CD14-positive monocyte (primary cell): ENCODE data around the gene ACTR10. TPM values are rescaled to one million over a fixed set of nuclear protein-coding genes. Genes with fewer than 3 reads are reported as not detected.

Source experiments
- DNase-seq, 3 donors: peaks; one replicate each; pipeline ENCODE4 v3.0.0-alpha.2; 2011 to 2022
- H2AFZ ChIP-seq: 2 replicates; pipeline ENCODE4 v1.6.0; 2012; ENCODE audit warnings: mild to moderate bottlenecking, low read depth, low read length, inconsistent platforms; ENCODE audit not compliant: insufficient read depth, poor library complexity, severe bottlenecking
- H3K27ac ChIP-seq, 2 donors: 1 replicate in 1 of 2; 2 replicates in 1 of 2; pipeline ENCODE4 v1.5.1; 2012 to 2013; ENCODE audit warnings: low read length in 2 of 2, control low read depth in 1 of 2, inconsistent platforms in 1 of 2, low read depth in 1 of 2, mild to moderate bottlenecking in 1 of 2
- H3K27me3 ChIP-seq, 2 donors: one replicate each; pipeline versions ENCODE4 v1.6.0 to v1.6.1; 2011 to 2013; ENCODE audit warnings: low read length in 2 of 2; ENCODE audit not compliant: control insufficient read depth in 2 of 2, insufficient read depth in 2 of 2
- H3K36me3 ChIP-seq, 2 donors: replicated peaks in 1 of 2; 1 replicate in 1 of 2; 2 replicates in 1 of 2; pipeline versions ENCODE4 v1.5.1 to v1.6.1; 2012 to 2013; ENCODE audit warnings: low read length in 2 of 2, control low read depth in 1 of 2, inconsistent platforms in 1 of 2, mild to moderate bottlenecking in 1 of 2; ENCODE audit not compliant: insufficient read depth in 2 of 2, control insufficient read depth in 1 of 2
- H3K4me1 ChIP-seq, 2 donors: 1 replicate in 1 of 2; 2 replicates in 1 of 2; pipeline versions ENCODE4 v1.5.1 to v1.6.1; 2012 to 2013; ENCODE audit warnings: low read length in 2 of 2, control low read depth in 1 of 2, inconsistent platforms in 1 of 2, mild to moderate bottlenecking in 1 of 2, moderate library complexity in 1 of 2; ENCODE audit not compliant: insufficient read depth in 2 of 2, control insufficient read depth in 1 of 2
- H3K4me2 ChIP-seq: replicated peaks from 2 replicates; pipeline ENCODE3; 2012; ENCODE audit warnings: low read length, moderate library complexity, mild to moderate bottlenecking; ENCODE audit not compliant: poor library complexity, severe bottlenecking; ENCODE audit errors: extremely low read depth
- H3K4me3 ChIP-seq, 3 experiments: fragments of 200-600 bp in 1 of 3; sonication (generic) in 1 of 3; replicated peaks in 1 of 3; 1 replicate in 2 of 3; 2 replicates in 1 of 3; pipeline ENCODE4 v1.5.1; 2011 to 2013; ENCODE audit warnings: low read length in 3 of 3, mild to moderate bottlenecking in 3 of 3, control low read depth in 2 of 3, low read depth in 2 of 3, inconsistent platforms in 1 of 3, moderate library complexity in 1 of 3
- H3K79me2 ChIP-seq: 2 replicates; pipeline ENCODE4 v1.6.0; 2012; ENCODE audit warnings: mild to moderate bottlenecking, control low read depth, inconsistent platforms, low read length, moderate library complexity; ENCODE audit not compliant: insufficient read depth
- H3K9ac ChIP-seq: 2 replicates; pipeline ENCODE4 v1.6.0; 2017; ENCODE audit warnings: low read length, mild to moderate bottlenecking; ENCODE audit not compliant: insufficient read depth, poor library complexity, severe bottlenecking
- H3K9me3 ChIP-seq, 2 donors: replicated peaks in 1 of 2; 1 replicate in 1 of 2; 2 replicates in 1 of 2; pipeline versions ENCODE4 v1.5.1 to v1.6.1; 2012 to 2013; ENCODE audit warnings: low read length in 2 of 2, control low read depth in 1 of 2; ENCODE audit not compliant: control insufficient read depth in 1 of 2, insufficient read depth in 1 of 2
- H4K20me1 ChIP-seq: 2 replicates; pipeline ENCODE4 v1.6.0; 2012; ENCODE audit warnings: mild to moderate bottlenecking, low read length, control low read depth, moderate library complexity; ENCODE audit not compliant: insufficient read depth
- H3K27ac Mint-ChIP-seq, 7 donors: one replicate each; pipeline ENCODE4 v1.8.0; 2020; ENCODE audit warnings: mild to moderate bottlenecking in 7 of 7, mixed read lengths in 7 of 7, moderate library complexity in 6 of 7, inconsistent platforms in 2 of 7
- H3K27me3 Mint-ChIP-seq, 3 donors: one replicate each; pipeline ENCODE4 v1.8.0; 2021 to 2022; ENCODE audit warnings: low read depth in 3 of 3, mild to moderate bottlenecking in 3 of 3, mixed read lengths in 3 of 3, moderate library complexity in 3 of 3, inconsistent platforms in 1 of 3
- H3K36me3 Mint-ChIP-seq, 2 donors: one replicate each; pipeline ENCODE4 v1.8.0; 2020; ENCODE audit warnings: mixed read lengths in 2 of 2, inconsistent platforms in 1 of 2, mild to moderate bottlenecking in 1 of 2
- H3K4me1 Mint-ChIP-seq: one replicate; pipeline ENCODE4 v1.8.0; 2020; ENCODE audit warnings: mild to moderate bottlenecking, mixed read lengths
- H3K4me3 Mint-ChIP-seq, 2 donors: one replicate each; pipeline ENCODE4 v1.8.0; 2020; ENCODE audit warnings: mild to moderate bottlenecking in 2 of 2, mixed read lengths in 2 of 2, moderate library complexity in 1 of 2
- H3K9me3 Mint-ChIP-seq, 7 donors: one replicate each; pipeline ENCODE4 v1.8.0; 2020 to 2022; ENCODE audit warnings: mixed read lengths in 7 of 7, mild to moderate bottlenecking in 6 of 7, moderate library complexity in 6 of 7, inconsistent platforms in 2 of 7
- WGBS: methylation state at CpG from one replicate; pipeline ENCODE4 v1.1.5; 2013; ENCODE audit warnings: missing lambda C conversion rate; ENCODE audit not compliant: insufficient coverage; 5-methylcytosine and 5-hydroxymethylcytosine counted together
- intact Hi-C, 2 donors: fragments of 100-400 bp; cut with micrococcal nuclease; formaldehyde crosslinking; loops; one replicate each; pipeline versions ENCODE4 v1.15.0 to v1.15.1; 2023
- polyA plus RNA-seq, 3 donors: library from polyadenylated mRNA; depleted of rRNA in 1 of 3; unstranded in 2 of 3; stranded (reverse) in 1 of 3; fragments of 300-500 nt in 2 of 3; fragments of >200 nt in 1 of 3; fragmentation: Illumina TruSeq in 2 of 3; gene quantifications; 1 replicate in 2 of 3; 2 replicates in 1 of 3; pipeline ENCODE4 v1.2.3, GENCODE V29; 2012 to 2021
- TF ChIP-seq, protein P1 (sequence below): fragments of 200-600 bp; IDR thresholded peaks from one replicate; pipeline ENCODE4 v1.8.0; 2022; ENCODE audit warnings: antibody characterized with exemption, mild to moderate bottlenecking

Gene ACTR10
- polyA plus RNA-seq, 3 donors, result 33.8 to 91.7 (median 83.3) TPM

DNA sequence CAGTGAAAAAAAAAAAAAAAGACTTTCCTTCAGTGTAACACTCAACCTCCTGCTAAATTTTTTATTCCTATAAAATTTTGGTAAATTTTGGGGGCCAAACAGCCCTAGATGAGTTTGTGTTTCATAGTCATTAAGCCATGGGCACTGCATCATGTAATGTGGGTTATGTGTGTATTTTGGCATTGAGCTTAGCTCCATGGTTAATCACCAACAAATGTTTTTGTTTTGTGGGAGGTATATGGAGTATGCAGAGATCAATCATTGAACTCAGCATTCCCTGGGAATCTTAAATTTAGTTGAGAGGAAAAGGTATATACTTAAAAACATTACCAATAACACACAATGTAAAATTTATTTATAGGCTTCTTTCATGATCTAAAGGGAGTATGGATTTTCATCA is 39.4 kb upstream of the ACTR10 start:
- no peak overlapping the region for H3K4me2 ChIP-seq
- H3K36me3 ChIP-seq, result no peaks in the 10 kb centered on the region
- no peak overlapping the region for H3K27ac ChIP-seq
- Mint-ChIP-seq H3K4me3 (no peak overlapping the region), H3K27me3 (peaks cover 4 to 7% (median 6%) of the 10 kb centered on the region in 3 donors), H3K9me3 (peaks cover 0 to 6% (median 0%) of the 10 kb centered on the region in 7 donors), H3K27ac (no peak overlapping the region), H3K36me3 (no peaks in the 10 kb centered on the region), H3K4me1 (no peaks in the 10 kb centered on the region)
- no peak for DNase-seq
- H3K9me3 ChIP-seq, result no peaks in the 10 kb centered on the region
- no peaks in the 10 kb centered on the region for H3K4me1 ChIP-seq
- H4K20me1 ChIP-seq, result no peaks in the 10 kb centered on the region
- intact Hi-C loops, result no loop called here
- H3K9ac ChIP-seq, result no peak overlapping the region
- H2AFZ ChIP-seq, result no peak overlapping the region
- TF ChIP-seq, protein P1, sequence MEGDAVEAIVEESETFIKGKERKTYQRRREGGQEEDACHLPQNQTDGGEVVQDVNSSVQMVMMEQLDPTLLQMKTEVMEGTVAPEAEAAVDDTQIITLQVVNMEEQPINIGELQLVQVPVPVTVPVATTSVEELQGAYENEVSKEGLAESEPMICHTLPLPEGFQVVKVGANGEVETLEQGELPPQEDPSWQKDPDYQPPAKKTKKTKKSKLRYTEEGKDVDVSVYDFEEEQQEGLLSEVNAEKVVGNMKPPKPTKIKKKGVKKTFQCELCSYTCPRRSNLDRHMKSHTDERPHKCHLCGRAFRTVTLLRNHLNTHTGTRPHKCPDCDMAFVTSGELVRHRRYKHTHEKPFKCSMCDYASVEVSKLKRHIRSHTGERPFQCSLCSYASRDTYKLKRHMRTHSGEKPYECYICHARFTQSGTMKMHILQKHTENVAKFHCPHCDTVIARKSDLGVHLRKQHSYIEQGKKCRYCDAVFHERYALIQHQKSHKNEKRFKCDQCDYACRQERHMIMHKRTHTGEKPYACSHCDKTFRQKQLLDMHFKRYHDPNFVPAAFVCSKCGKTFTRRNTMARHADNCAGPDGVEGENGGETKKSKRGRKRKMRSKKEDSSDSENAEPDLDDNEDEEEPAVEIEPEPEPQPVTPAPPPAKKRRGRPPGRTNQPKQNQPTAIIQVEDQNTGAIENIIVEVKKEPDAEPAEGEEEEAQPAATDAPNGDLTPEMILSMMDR, result no peak
- H3K27me3 ChIP-seq, result no peaks in the 10 kb centered on the region
- no peaks in the 10 kb centered on the region for H3K79me2 ChIP-seq
- no peak overlapping the region for H3K4me3 ChIP-seq

DNA sequence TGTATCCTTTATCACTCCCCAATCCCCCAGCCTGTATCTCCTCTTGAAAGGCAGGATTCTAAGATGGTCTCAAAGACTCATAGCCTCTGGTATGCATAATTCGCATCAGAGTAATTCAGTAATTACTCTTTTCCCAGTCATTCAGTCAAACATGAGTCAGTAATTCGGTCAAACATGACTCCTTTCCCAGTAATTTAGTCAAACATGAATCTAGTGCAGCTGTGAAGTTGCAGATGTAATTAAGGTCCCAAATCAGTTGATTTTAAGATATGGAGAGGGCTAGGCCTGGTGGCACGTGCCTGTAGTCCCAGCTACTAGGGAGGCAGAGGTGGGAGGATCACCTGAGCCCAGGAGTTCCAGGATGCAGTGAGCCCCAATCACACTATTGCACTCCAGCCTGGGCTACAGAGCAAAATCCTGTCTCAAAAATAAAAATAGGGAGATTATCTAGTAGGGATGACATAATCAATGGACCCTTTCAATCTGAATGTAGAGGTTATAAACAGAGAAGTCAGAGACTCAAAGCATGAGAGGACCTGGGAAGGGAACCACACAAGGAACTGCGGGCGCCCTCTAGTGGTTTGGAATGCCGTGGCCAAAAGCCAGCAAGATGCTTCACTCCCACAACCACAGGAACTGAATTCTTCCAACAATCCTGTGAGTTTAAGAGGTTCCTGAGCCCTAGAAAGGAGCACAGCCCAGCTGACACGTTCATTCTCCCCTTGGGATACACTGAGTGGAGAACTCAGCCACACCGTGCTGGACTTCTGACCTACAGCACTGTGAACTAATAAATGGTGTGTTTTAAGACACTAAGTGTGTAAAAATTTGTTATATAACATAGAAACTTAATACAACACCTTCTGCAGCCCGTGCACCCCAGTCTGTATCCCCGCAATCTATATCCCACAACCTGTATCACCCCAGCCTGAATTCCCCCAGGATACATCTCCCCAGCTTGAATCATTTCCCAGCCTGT is 33.7 kb upstream of the ACTR10 start:
- H3K36me3 Mint-ChIP-seq, result no peaks in the 10 kb centered on the region
- Histone ChIP-seq H3K4me2 (no peak overlapping the region), H3K4me1 (no peaks in the 10 kb centered on the region), H4K20me1 (no peaks in the 10 kb centered on the region), H3K36me3 (no peaks in the 10 kb centered on the region), H3K9me3 (no peaks in the 10 kb centered on the region), H3K27ac (no peak overlapping the region), H2AFZ (no peak overlapping the region), H3K9ac (no peak overlapping the region), H3K4me3 (no peak overlapping the region), H3K79me2 (no peaks in the 10 kb centered on the region), H3K27me3 (no peaks in the 10 kb centered on the region)
- peaks cover 4% of the 10 kb centered on the region for H3K4me1 Mint-ChIP-seq
- peaks cover 3 to 7% (median 4%) of the 10 kb centered on the region in 3 donors for H3K27me3 Mint-ChIP-seq
- H3K9me3 Mint-ChIP-seq, result peaks cover 0 to 3% (median 1%) of the 10 kb centered on the region in 7 donors
- peak; percentile 36 to 60 (median 60) for DNase-seq
- 73% methylated on average over 4 of the region's 10 CpGs for WGBS
- no peak overlapping the region for H3K4me3 Mint-ChIP-seq
- intact Hi-C loops, result no loop called here
- no peak overlapping the region for H3K27ac Mint-ChIP-seq
- TF ChIP-seq, protein P1, result peak; percentile 93
